AG09309 (cell line): ENCODE data around the gene CCDC110.
"Not testable (repeated sequence)": the region's sequence is repeated elsewhere in the genome, so short reads cannot be mapped to it uniquely, and the experiment has no call there.

ENCODE experiments used
- DNase-seq: peaks from one replicate; pipeline ENCODE4 v3.0.0-alpha.2; 2010; ENCODE audit warnings: low read depth
- H3K4me3 ChIP-seq: 2 replicates; pipeline ENCODE4 v1.5.1; 2011; ENCODE audit warnings: mild to moderate bottlenecking, low read depth, low read length, moderate library complexity; ENCODE audit not compliant: control insufficient read depth
- CTCF ChIP-seq: IDR thresholded peaks from 2 replicates; pipeline ENCODE4 v1.5.1; 2011; ENCODE audit warnings: mild to moderate bottlenecking, low read depth, low read length, inconsistent platforms; ENCODE audit not compliant: insufficient read depth, control insufficient read depth; ENCODE audit errors: missing control alignments

CCDC110 gene

GRCh38 chr4:185513489-185514181 is 42.1 kb upstream of the CCDC110 start:
- peak; percentile 10 for DNase-seq
- H3K4me3 ChIP-seq, result no peak overlapping the region
- no peak for TF ChIP-seq CTCF

- no peak for TF ChIP-seq CTCF
- peak; percentile 29 for DNase-seq
- no peak overlapping the region for H3K4me3 ChIP-seq
Observed at GRCh38 chr4:185512516-185512915, 41.0 kb upstream of the CCDC110 start.

GRCh38 chr4:185511243-185511642 is 39.7 kb upstream of the CCDC110 start:
- not testable (repeated sequence) for DNase-seq, H3K4me3 ChIP-seq

GRCh38 chr4:185510806-185511205 is 39.3 kb upstream of the CCDC110 start:
- no peak overlapping the region for H3K4me3 ChIP-seq
- no peak for DNase-seq
- TF ChIP-seq CTCF, result no peak

- no peak for DNase-seq
- no peak overlapping the region for H3K4me3 ChIP-seq
- no peak for TF ChIP-seq CTCF
Observed at GRCh38 chr4:185508181-185508580, 36.6 kb upstream of the CCDC110 start.

- no peak overlapping the region for H3K4me3 ChIP-seq
- no peak for TF ChIP-seq CTCF
- no peak for DNase-seq
Observed at GRCh38 chr4:185506422-185506821, 34.9 kb upstream of the CCDC110 start.

GRCh38 chr4:185504098-185505047 is 32.8 kb upstream of the CCDC110 start:
- no peak overlapping the region for H3K4me3 ChIP-seq
- TF ChIP-seq CTCF, result no peak
- no peak for DNase-seq
